Endometrial microvascular endothelial cells (primary cell): ENCODE measurements around the gene ITGA2. TPM values are rescaled to one million over a fixed set of nuclear protein-coding genes. Genes with fewer than 3 reads are reported as not detected.

ENCODE experiments used
- in situ Hi-C: cut with HindIII; loops from 2 replicates; pipeline ENCODE4 v1.10.0; 2017; ENCODE audit warnings: low sequenced_read_pairs, low pct_unique_long_range_greater_than_20kb; ENCODE audit errors: inconsistent ontology term
- total RNA-seq: library from RNA; depleted of rRNA; stranded (reverse); fragments of >200 nt; gene quantifications from one replicate; pipeline ENCODE4 v1.2.3, GENCODE V29; 2015; ENCODE audit errors: inconsistent ontology term

Gene ITGA2
- total RNA-seq, 1 donor from 2014 or later, result 69.9 TPM

GRCh38 chr5:52985306-52985705, 3.8 kb upstream of the ITGA2 start:
- in situ Hi-C loops, result no loop called here

GRCh38 chr5:52987711-52988331, 1.3 kb upstream of the ITGA2 start:
- in situ Hi-C loops, result no loop called here

GRCh38 chr5:52988335-52989024, 672 bp upstream of the ITGA2 start:
- in situ Hi-C loops, result no loop called here

GRCh38 chr5:52989781-52990527, 802 bp downstream of the ITGA2 start:
- in situ Hi-C loops, result no loop called here

GRCh38 chr5:52990528-52990925, 1.4 kb downstream of the ITGA2 start:
- in situ Hi-C loops, result no loop called here

- in situ Hi-C loops, result no loop called here
Measured at GRCh38 chr5:52993367-52993766, 4.2 kb downstream of the ITGA2 start.

- in situ Hi-C loops, result no loop called here
Measured at GRCh38 chr5:52994266-52994665, 5.1 kb downstream of the ITGA2 start.

- in situ Hi-C loops, result no loop called here
Measured at GRCh38 chr5:52995095-52995494, 5.9 kb downstream of the ITGA2 start.

GRCh38 chr5:52995914-52996313, 6.8 kb downstream of the ITGA2 start:
- in situ Hi-C loops, result no loop called here

- in situ Hi-C loops, result no loop called here
Measured at GRCh38 chr5:52996979-52997378, 7.8 kb downstream of the ITGA2 start.

- in situ Hi-C loops, result no loop called here
Measured at GRCh38 chr5:52997424-52997823, 8.3 kb downstream of the ITGA2 start.

GRCh38 chr5:52998552-52999313, 9.6 kb downstream of the ITGA2 start:
- in situ Hi-C loops, result no loop called here

GRCh38 chr5:52999344-52999949, 10.3 kb downstream of the ITGA2 start:
- in situ Hi-C loops, result no loop called here

- in situ Hi-C loops, result no loop called here
Measured at GRCh38 chr5:53001541-53001940, 12.4 kb downstream of the ITGA2 start.

GRCh38 chr5:53002491-53002890, 13.3 kb downstream of the ITGA2 start:
- in situ Hi-C loops, result no loop called here

- in situ Hi-C loops, result no loop called here
Measured at GRCh38 chr5:53003144-53003543, 14.0 kb downstream of the ITGA2 start.

GRCh38 chr5:53006911-53007890, 18.0 kb downstream of the ITGA2 start:
- in situ Hi-C loops, result no loop called here

GRCh38 chr5:53008751-53009150, 19.6 kb downstream of the ITGA2 start:
- in situ Hi-C loops, result no loop called here
